ENCODE results near the gene TERT.
A peak's percentile ranks its signal among the peaks of the same experiment; 100 is the strongest.

TERT gene

GRCh38 chr5:1317921-1318565 lies 23.2 kb upstream of the TERT start:
- DNase-seq = no peak

GRCh38 chr5:1316588-1317340 lies 21.9 kb upstream of the TERT start:
- DNase-seq = no peak

- no peak for DNase-seq
Observed at GRCh38 chr5:1315709-1316587, 21.1 kb upstream of the TERT start.

- no peak for DNase-seq
Observed at GRCh38 chr5:1315018-1315708, 20.3 kb upstream of the TERT start.

GRCh38 chr5:1314564-1314982 lies 19.7 kb upstream of the TERT start:
- no peak for DNase-seq

GRCh38 chr5:1312993-1313833 lies 18.3 kb upstream of the TERT start:
- DNase-seq = peak in 1 of 2 donors; percentile 5

- DNase-seq = no peak
Observed at GRCh38 chr5:1312206-1312605, 17.3 kb upstream of the TERT start.

- no peak for DNase-seq
Observed at GRCh38 chr5:1311439-1312055, 16.7 kb upstream of the TERT start.

- DNase-seq = no peak
Observed at GRCh38 chr5:1310118-1310517, 15.2 kb upstream of the TERT start.

- DNase-seq = peak; percentile 16 to 31
Observed at GRCh38 chr5:1304033-1304432, 9.2 kb upstream of the TERT start.

- DNase-seq = no peak
Observed at GRCh38 chr5:1302258-1302657, 7.4 kb upstream of the TERT start.

- no peak for DNase-seq
Observed at GRCh38 chr5:1300581-1301083, 5.8 kb upstream of the TERT start.

GRCh38 chr5:1299961-1300360 lies 5.1 kb upstream of the TERT start:
- DNase-seq = no peak

GRCh38 chr5:1299511-1299850 lies 4.6 kb upstream of the TERT start:
- DNase-seq = no peak

- no peak for DNase-seq
Observed at GRCh38 chr5:1298723-1299510, 4.0 kb upstream of the TERT start.

GRCh38 chr5:1298067-1298551 lies 3.2 kb upstream of the TERT start:
- DNase-seq = no peak

- DNase-seq = no peak
Observed at GRCh38 chr5:1297243-1297642, 2.4 kb upstream of the TERT start.

- no peak for DNase-seq
Observed at GRCh38 chr5:1295650-1296037, 776 bp upstream of the TERT start.

GRCh38 chr5:1294206-1294834 lies 548 bp downstream of the TERT start:
- no peak for DNase-seq

Data from inflammatory macrophage treated with lipopolysaccharide for 1 hour (primary cell).